Spleen (tissue), 7 donors: ENCODE data around the gene PTPRN2.

ENCODE experiments used
- POLR2AphosphoS5 ChIP-seq, 3 donors: sonication (generic); formaldehyde crosslinking; IDR thresholded peaks; one replicate each; pipeline ENCODE4 v1.5.1; 2017; ENCODE audit warnings: antibody characterized with exemption in 3 of 3
- TF ChIP-seq, protein P1 (sequence below), 11 experiments: fragments of 200-600 bp in 7 of 11; fragments of 450-650 bp in 4 of 11; sonication (generic) in 4 of 11; IDR thresholded peaks in 8 of 11; conservative IDR thresholded peaks in 3 of 11; 1 replicate in 7 of 11; 2 replicates in 4 of 11; pipeline versions ENCODE4 v1.4.0 to v1.8.0; 2016 to 2021; ENCODE audit warnings: antibody characterized with exemption in 11 of 11, inconsistent platforms in 4 of 11, mild to moderate bottlenecking in 1 of 11
- donor health status: DM: no; HTN: no; CAD: no; lungs with moderate emphysema.
- donor health status: DM: no; HTN: no; CAD: no.
- donor health status: DM: no; HTN: no; CAD: no.

DNA sequence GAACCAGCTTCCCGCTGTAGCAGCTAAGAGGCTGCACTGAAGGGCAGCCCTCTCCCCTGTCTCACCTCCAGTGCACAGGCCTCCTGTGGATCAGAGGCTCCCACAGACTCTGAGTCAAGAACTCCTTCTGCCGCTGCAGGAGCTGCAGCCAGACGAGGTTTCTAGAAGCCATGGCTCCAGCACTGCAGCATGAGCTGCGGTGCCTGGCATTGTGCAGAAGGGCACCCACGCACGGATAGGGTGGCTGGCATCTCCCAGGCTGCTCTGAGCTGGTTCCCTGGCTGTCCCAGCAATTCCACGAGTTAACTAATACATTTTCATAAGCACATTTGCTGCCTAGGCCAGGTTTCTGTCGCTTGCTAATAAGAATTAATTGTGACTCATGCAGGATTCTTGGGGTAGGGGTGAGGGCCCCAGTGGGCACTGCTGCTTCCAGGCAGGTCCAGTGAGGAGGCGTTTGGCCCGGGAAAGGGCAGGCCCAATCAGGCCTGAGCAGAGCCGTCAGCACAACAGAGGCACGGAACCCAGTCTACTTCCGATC, 656.6 kb downstream of the PTPRN2 start:
- TF ChIP-seq, protein P1, sequence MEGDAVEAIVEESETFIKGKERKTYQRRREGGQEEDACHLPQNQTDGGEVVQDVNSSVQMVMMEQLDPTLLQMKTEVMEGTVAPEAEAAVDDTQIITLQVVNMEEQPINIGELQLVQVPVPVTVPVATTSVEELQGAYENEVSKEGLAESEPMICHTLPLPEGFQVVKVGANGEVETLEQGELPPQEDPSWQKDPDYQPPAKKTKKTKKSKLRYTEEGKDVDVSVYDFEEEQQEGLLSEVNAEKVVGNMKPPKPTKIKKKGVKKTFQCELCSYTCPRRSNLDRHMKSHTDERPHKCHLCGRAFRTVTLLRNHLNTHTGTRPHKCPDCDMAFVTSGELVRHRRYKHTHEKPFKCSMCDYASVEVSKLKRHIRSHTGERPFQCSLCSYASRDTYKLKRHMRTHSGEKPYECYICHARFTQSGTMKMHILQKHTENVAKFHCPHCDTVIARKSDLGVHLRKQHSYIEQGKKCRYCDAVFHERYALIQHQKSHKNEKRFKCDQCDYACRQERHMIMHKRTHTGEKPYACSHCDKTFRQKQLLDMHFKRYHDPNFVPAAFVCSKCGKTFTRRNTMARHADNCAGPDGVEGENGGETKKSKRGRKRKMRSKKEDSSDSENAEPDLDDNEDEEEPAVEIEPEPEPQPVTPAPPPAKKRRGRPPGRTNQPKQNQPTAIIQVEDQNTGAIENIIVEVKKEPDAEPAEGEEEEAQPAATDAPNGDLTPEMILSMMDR (IDR thresholded peaks at IDR 0.05 in 8 of 11, conservative IDR thresholded peaks at IDR 0.05 in 3 of 11), result no peak
- TF ChIP-seq POLR2AphosphoS5 (IDR thresholded peaks at IDR 0.05), result no peak
